CD4-positive, alpha-beta T cell treated with Interleukin-4 for 4 hours (primary cell): Measurements from ENCODE around the gene KCNAB1.
A peak's percentile ranks its signal among the peaks of the same experiment; 100 is the strongest.

Experiments used
- DNase-seq: peaks from one replicate; pipeline ENCODE4 v3.0.0-alpha.2; 2020

KCNAB1 gene

DNA sequence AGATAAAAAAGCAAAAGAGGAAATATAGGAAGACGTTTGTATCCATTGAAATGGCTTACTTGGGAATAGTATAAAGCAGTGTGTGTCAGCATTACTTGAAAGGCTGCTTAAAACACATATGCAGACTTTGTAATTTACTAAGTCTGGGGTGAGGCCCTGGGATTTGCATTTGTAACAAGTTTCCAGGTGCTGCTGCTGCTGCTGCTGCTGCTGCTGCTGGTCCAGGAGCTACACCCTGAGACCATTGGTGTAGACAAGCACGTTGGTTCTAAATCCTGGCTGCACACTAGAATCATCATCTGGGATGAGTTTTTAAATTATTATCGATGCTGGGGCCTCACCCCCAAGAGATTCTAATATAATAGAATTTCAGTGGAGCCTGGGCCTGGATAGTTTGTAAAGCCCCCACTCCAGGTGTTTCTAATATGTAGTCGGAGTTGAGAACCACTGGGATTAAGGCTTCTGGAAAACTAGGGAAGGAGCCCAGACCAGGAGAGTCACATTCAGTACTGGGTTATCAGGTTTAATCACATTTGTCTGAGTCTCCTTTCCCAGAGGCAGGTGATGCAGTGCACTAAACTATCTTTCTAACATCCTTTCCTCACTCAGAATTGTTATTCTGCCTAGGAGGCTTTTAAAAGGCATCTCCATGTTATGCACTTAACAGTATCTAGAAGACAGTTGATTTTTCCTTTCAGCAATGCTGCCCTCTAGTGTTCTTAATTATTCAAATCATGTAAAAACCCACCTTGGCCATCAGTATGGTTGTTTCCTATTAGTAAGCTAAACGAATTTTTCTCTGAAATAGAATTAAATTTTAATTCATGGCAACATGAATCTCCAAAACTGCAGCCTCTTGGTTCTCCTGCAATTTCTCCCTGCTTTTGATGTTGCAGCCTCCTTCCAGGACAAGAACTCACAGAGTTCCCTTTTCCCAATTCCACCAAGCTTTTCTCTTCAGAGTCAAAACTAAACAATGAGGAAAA lies 389.1 kb downstream of the KCNAB1 start:
- peak; percentile 78 for DNase-seq

DNA sequence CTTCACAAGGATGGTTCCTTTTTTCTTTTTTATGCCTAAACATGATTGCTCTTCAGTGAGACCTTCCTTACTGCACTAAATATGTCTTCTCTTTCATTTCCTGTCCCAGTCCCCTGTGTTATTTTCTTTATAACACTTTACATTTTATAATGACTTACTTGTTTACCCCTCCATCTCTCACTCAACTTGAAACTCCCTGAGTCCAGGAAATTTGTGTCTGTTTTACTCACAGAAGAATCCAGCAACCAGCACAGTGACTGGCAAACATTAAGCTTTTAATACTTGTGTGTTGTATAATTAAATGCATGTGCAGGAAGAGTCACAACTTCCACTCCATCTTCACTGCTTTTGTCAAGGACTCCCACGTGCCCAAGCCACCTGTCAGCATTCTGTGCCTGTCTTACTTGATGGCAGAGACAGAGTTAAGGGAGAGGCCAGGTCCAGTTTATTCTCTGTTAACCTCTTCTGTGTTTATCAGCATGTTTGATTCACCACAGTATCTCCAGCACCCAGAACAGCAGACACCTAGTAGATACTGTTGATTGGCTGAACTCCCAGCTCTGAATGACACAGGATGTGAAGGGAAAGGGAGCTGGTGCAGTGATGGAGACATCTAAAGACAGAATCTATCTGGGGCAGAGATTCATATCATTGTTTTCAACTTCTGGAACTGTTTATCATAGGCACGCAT lies 391.8 kb downstream of the KCNAB1 start:
- no peak for DNase-seq

DNA sequence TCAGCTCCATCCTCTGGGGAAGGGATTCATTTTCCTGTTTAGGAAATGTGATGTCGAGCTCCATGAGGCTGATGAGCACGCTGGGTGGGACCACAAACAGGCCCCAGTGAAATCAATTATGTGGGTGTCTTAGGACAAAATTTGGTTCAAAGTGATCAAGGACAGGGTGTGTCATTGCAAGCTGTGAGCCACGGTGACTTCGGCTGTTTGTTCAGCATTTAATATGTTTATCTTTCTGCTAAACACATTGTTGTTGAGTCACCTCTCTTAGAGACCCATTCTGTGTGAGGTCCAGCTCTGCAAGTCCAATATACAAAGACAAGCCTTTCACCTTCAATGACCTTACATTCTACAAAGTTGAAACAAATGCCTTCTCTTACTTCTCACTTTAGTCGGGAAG lies 393.2 kb downstream of the KCNAB1 start:
- DNase-seq = no peak

DNA sequence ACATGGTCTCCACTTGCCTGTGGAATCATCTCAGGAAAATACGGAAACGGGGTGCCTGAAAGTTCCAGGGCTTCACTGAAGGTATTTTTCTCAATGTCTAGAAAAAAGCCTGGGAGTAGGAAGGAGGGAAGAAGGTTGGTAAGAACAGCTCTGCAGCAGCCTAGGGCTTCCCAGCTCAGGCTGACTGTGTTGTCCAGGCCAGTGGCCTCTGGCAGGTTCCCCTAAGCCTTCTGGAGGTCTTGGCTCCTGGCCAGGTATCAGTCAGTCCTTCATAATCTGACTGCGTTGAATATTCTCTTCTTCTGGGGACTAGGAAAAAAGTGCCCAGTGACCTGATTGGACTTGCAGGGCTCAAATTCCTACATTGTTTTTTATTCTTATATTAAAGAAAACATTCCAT lies 395.9 kb downstream of the KCNAB1 start:
- no peak for DNase-seq

- DNase-seq = no peak
These were observed 396.6 kb downstream of the KCNAB1 start for GRCh38 chr3:156516961-156517360.

DNA sequence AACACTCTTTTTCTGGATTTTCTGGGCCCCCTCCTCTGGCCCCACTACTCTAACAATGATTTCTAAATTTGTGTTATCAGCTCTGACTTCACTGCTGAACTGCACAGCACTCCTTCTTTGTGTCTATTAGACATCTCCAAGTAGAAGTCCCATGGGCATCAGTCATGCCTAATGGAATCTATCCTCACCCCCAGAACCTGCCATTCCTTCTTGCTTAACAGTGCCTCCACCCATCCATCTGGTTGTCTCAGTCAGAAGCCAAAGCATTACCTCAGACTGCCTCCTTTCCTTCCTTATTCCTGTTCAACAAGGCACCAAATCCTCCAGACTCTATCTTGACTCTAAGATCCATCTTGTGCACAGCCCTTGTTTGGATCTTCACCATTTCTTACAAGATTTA lies 398.3 kb downstream of the KCNAB1 start:
- no peak for DNase-seq

DNA sequence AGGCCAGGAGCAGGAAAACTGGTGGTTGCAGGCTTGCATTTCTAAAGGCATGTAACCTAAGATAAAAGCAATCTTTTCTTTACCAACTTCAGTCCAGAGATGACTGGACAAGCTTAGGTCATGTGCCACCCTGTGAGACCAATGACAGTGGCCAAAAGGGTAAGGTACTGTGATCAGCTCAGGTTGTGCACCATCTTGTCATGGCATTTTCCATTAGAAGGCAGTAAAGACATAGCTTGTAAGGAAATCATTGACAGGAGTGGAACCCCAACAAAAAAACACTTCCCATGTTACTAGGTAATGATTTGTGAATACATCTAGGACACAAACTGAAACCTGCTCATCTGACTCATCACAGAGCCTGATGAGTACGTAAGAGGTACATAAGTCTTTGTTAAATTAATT lies 399.4 kb downstream of the KCNAB1 start:
- DNase-seq = no peak

DNA sequence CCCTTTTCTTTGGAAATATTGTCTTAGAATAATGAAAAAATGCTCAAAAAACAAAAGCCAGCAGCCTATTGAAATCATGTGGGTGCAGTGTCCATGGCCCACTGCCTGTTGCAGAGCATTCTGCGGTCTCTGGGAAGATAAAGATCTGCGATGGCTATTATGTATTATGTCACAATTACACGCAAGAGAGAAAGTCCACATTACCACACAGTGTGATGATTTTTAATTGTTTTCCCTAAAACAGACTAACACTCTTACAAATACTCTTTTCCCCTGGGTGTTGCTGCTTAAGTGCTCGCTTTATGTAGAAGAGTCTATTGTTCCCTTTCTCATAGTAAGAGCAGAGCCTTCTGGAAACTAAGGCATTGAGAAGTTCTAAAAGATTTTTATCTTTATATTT lies 402.3 kb downstream of the KCNAB1 start:
- DNase-seq = no peak

GRCh38 chr3:156525808-156526207 lies 405.4 kb downstream of the KCNAB1 start:
- DNase-seq = no peak

GRCh38 chr3:156527060-156527459 lies 406.7 kb downstream of the KCNAB1 start:
- no peak for DNase-seq

GRCh38 chr3:156530980-156531379 lies 410.6 kb downstream of the KCNAB1 start:
- DNase-seq = no peak

- DNase-seq = no peak
These were observed 412.4 kb downstream of the KCNAB1 start for GRCh38 chr3:156532730-156533129.

DNA sequence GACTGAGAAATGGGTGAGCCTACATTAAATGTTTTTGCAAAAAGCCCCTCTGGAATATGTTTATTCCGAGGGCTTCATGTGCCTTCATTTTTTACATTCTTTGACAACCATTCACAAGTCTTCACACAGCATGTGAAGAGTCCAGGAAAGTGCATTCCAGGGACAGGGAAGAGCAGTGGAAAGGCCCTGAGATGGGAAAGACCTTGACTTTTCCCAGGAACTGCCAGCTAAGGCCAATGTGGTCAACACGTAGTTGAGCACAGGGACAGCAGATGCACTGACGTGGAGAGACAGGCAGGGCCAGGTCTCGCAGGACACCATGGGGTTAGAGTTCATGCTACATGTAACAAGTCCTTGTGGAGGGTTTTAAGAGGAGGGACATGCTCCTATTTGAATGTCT lies 412.8 kb downstream of the KCNAB1 start:
- DNase-seq = no peak

DNA sequence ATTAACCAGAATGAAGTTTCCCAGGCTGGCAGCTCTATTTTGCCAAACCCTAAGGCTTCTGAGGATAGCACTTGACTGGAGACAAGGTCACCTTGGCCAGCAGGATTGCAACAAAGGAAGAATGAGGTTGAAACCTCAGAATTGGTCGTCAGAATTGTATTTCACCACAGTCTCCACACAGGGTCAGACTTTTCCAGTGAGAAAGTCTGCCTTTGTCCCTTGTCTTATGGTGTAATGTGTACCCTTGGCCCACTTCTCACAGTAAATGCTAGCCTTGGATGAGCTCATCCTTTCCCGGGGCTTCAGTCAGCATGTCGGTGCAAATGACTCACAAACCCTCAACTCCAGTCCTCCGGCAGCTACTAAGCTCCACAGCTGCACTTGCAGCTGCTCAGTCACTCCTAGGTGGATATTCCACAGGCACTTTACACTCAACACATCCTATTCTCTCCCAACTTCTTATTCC lies 414.8 kb downstream of the KCNAB1 start:
- DNase-seq = no peak

DNA sequence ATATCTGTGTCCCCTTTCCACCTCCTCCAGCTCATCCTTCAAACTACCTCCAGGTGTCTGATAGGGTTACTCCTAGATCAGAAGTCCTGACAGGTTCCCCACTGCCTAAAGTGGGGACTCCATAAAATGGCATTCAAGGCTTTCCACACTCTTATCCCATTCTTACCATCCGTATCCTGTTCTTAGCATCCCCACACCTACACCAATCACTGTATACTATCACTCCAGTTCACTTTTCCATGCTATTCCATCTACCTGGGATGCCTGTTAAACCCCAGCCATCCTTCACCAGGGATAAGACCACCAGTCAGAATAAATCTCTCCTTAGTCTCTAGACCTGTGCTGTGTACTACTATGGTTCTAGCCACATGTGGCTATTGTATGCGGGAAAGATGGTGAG lies 415.4 kb downstream of the KCNAB1 start:
- DNase-seq = no peak

DNA sequence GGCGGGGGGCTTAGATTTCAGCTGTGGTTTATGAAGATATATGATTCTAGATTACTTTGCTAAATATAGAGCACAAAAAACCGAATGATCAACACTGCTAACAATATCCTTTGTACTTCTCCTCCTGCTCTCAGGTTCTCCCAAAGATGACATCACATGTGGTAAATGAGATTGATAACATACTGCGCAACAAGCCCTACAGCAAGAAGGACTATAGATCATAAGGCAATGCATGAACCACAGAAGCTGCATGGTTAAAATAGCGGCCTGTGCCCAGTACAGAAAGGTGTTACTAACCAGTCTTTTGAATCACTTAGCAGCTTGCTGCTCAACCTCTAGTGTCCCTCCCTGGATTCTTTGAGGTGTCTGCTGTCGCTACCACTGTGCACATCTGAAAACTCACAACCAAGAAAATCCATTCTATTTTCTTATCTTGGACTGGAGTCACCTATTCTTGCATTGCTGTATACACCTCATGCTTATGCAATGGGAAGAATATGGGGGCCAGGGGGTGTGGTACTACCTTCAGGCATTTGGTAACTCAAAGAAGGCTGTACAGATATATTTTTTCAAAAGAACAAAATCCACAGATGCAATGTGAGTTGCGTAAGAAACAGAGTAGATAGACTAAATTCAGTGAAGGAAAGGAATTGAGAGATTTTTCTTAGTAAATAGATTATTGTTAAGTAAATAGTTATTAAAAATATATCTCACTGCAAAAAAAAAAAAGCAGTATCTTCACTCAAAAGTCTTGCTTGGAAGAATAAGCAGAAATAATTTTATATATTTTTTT lies 416.3 kb downstream of the KCNAB1 start:
- no peak for DNase-seq

- no peak for DNase-seq
These were observed 418.7 kb downstream of the KCNAB1 start for GRCh38 chr3:156539051-156539450.

DNA sequence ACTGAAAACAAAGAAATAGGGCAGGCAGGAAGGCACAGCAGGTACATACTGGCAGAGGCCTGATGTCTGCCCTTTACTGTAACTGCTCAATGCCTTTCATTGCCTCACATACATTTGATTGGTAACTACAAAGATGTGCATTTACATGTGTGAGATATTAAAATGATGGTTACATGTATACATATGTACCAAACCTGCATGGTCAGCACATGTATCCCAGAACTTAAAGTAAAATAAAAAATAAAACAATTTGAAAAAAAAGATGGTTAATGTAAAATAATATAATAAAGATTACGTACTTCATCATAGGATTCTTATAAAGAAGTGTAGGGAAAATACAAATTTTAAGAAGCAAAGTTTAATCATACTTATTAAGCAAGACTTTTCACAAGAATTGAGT lies 419.4 kb downstream of the KCNAB1 start:
- no peak for DNase-seq

DNA sequence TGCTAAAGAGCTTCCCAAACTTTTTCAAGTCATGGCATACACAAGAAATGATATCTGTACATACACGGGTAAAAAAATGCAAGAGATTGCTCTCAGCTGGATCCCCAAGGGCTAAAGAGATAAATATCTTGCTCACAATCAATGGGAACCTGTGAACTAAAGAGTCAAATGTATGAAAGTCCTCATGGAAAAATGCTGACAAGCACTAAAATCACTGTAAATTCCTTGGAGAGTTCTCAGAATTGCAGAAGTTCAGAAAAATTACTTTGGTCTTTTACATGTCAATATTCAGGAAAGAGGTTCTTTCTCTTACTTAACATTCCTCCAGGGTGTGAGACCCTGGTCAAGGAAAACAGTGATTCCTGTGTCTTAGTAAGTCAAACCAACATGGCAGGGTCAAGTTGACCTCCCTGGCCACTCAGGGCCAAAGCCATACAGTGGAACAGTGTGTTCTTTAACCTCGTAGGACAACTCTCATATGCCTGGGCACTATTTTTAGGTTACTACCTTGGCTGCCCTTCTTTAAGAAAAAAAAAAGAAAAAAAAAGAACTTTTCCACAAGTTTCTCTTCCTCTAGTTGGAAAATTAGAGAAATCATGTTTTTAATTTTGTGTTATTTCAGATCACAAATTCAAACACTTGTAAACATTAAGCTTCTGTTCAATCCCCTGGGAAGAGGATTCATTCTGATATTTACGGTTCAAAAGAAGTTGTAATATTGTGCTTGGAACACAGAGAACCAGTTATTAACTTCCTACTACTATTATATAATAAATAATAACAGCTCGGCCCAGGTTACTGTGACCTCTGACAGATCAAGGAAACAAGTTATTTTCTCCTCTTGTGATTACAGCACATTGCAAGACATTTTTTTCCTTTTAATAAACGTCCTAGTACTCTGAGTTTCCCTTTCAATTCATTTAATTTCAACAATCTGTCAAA lies 422.0 kb downstream of the KCNAB1 start:
- no peak for DNase-seq

- DNase-seq = no peak
These were observed 422.7 kb downstream of the KCNAB1 start for GRCh38 chr3:156543043-156543555.

- DNase-seq = no peak
These were observed 427.3 kb downstream of the KCNAB1 start for GRCh38 chr3:156547637-156548036.
